ENCODE results near the gene CNTN5.

CNTN5 gene

GRCh38 chr11:99020352-99021225, at the start of gene CNTN5:
CNTN5 (plus strand) TSS chr11:99020949.
- Histone ChIP-seq H3K27ac (no peak within 1 kb of the TSS), H3K4me3 (peak within 1 kb of the TSS; percentile 68)
- TF ChIP-seq CTCF (IDR thresholded peaks at IDR 0.05) = no peak

DNA sequence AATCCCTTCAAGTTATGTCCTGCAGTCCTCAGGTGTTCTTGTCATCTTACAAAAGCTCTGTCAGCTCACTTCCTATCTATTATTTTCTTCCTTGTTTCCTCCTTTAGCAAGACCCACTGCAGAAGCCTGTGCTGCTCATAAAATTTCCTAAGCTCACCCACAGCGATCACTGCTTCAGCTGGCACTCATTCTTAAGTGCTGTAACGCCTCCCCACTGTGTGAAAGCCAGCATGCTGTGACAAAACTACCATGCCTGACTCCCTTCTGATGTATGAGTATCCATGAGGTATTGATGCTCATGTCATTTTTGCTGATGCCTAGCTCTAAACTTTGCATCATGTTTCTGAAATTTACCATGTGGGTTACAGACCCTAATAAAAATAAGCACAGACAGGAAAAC, 41.5 kb upstream of the CNTN5 start:
- H3K27ac ChIP-seq = no peak overlapping the region
- no peak for TF ChIP-seq CTCF (IDR thresholded peaks at IDR 0.05)
- no peak for DNase-seq (ENCODE audit: low spot score)
- no peak overlapping the region for H3K4me3 ChIP-seq

More at GRCh38 chr11:99020352-99021225, at the start of gene CNTN5:
- peak; percentile 73 for DNase-seq (ENCODE audit: low spot score)

DNA sequence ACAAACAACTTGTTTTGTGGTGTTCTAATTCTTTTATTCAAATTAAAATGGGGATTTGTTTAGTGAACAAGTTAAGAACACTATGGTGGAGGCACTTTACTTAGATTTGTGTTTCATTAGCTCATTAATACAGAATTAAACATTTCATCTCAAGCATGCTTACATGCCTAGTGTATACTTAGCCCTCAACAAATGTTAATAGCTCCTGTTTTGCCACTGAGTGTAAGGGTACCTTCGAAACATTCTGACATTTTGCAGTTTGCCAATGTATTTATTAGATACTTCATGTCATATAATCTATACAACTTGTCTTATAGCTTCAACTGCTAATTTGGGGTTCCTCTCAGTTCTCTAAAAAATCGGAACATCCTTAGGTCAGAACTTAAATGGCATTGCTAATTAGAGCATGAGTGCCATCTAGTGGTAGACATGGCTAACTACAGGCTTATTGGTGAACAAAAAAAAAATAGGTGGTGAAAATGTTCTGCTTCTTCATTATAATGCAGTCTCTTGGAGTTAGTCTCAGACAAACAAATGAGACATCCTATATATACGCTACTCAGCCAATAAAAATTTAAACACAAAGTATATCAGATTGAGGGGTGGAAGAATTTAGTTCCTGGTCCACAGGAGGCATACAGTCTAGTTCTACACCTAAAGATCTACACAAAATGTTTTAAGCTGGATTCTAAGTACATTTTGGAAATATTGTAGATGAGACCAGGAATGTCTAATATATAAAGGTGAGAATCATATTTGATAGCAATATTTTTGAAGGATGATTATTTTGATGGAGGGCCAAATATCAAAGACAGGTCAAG, 4.9 kb upstream of the CNTN5 start:
- no peak overlapping the region for H3K4me3 ChIP-seq
- no peak for DNase-seq (ENCODE audit: low spot score)
- H3K27ac ChIP-seq = no peak overlapping the region
- TF ChIP-seq CTCF (IDR thresholded peaks at IDR 0.05) = peak; percentile 75

DNA sequence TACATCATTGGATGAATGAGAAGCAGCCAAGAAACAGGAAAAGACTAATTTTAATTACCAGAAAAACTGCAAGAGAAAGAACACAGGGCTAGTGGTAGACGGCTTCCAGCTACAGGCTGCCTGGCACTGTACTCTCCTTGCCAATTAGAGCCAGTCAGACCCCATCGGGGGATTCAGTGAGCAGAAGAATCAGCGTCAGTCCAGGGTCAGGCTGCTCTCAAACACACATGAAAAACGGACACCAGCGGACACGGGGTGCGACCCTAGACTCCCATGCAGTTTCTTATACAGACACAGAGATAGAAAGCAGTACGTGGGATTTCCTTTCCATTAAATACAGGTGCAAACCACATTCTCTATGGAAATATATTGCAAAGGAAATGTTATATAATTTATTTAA, 1.1 kb upstream of the CNTN5 start:
- H3K4me3 ChIP-seq = no peak overlapping the region
- no peak for DNase-seq (ENCODE audit: low spot score)
- no peak for TF ChIP-seq CTCF (IDR thresholded peaks at IDR 0.05)
- H3K27ac ChIP-seq = no peak overlapping the region

- TF ChIP-seq CTCF (IDR thresholded peaks at IDR 0.05) = no peak
- Histone ChIP-seq H3K4me3 (no peak overlapping the region), H3K27ac (no peak overlapping the region)
- no peak for DNase-seq (ENCODE audit: low spot score)
Observed at GRCh38 chr11:99037057-99037456, 16.3 kb downstream of the CNTN5 start.

- DNase-seq (ENCODE audit: low spot score) = no peak
- no peak for TF ChIP-seq CTCF (IDR thresholded peaks at IDR 0.05)
- H3K4me3 ChIP-seq = no peak overlapping the region
- no peak overlapping the region for H3K27ac ChIP-seq
Observed at GRCh38 chr11:99063331-99063730, 42.6 kb downstream of the CNTN5 start.

Data from coronary artery (tissue), 2 donors.